Heart right ventricle (tissue), 16 donors: ENCODE data around the gene CYP4F8. TPM values are rescaled to one million over a fixed set of nuclear protein-coding genes. Genes with fewer than 3 reads are reported as not detected.

Experiments
- ATAC-seq, 8 donors: fragments of 200-7000 bp; cut with Tn5 transposase; one replicate each; pipeline ENCODE4 v1.9.1; 2020; ENCODE audit warnings: mild to moderate bottlenecking in 8 of 8, moderate library complexity in 8 of 8, moderate number of reproducible peaks in 1 of 8
- DNase-seq, 2 donors: peaks; one replicate each; pipeline ENCODE4 v3.0.0-alpha.2; 2020
- H3K27ac ChIP-seq, 10 donors: fragments of 200-600 bp; sonication (generic) in 2 of 10; one replicate each; pipeline versions ENCODE4 v1.5.0 to v1.8.0; 2020 to 2022; ENCODE audit warnings: mild to moderate bottlenecking in 3 of 10
- H3K27me3 ChIP-seq, 7 donors: fragments of 200-600 bp; one replicate each; pipeline ENCODE4 v1.8.0; 2021 to 2022; ENCODE audit warnings: mild to moderate bottlenecking in 2 of 7
- H3K36me3 ChIP-seq, 9 donors: fragments of 200-600 bp; sonication (generic) in 1 of 9; one replicate each; pipeline versions ENCODE4 v1.5.0 to v1.8.0; 2020 to 2022; ENCODE audit warnings: mild to moderate bottlenecking in 2 of 9
- H3K4me1 ChIP-seq, 9 donors: fragments of 200-600 bp; sonication (generic) in 1 of 9; one replicate each; pipeline versions ENCODE4 v1.5.0 to v1.8.0; 2020 to 2022; ENCODE audit warnings: mild to moderate bottlenecking in 4 of 9
- H3K4me3 ChIP-seq, 10 donors: fragments of 200-600 bp; sonication (generic) in 2 of 10; one replicate each; pipeline versions ENCODE4 v1.5.0 to v1.8.0; 2020 to 2022; ENCODE audit warnings: mild to moderate bottlenecking in 7 of 10, moderate library complexity in 2 of 10
- H3K9me3 ChIP-seq, 11 donors: fragments of 200-600 bp in 10 of 11; sonication (generic) in 2 of 11; one replicate each; pipeline versions ENCODE4 v1.5.0 to v1.8.0; 2013 to 2022; ENCODE audit warnings: mild to moderate bottlenecking in 2 of 11, control low read depth in 1 of 11, moderate library complexity in 1 of 11
- WGBS, 2 donors: extraction: QIAGEN DNeasy Blood & Tissue Kit; methylation state at CpG; one replicate each; pipeline ENCODE4 v1.1.7; 2013; ENCODE audit warnings: inconsistent platforms in 1 of 2; 5-methylcytosine and 5-hydroxymethylcytosine counted together
- intact Hi-C, 10 donors: fragments of 100-400 bp; cut with DNase I; formaldehyde crosslinking; loops; one replicate each; pipeline versions ENCODE4 v1.11.1 to v1.14.2; 2022
- polyA plus RNA-seq, 2 donors: library from polyadenylated mRNA; stranded (reverse); fragments of 200-250 nt; gene quantifications; one replicate each; pipeline ENCODE4 v1.2.3, GENCODE V29; 2013
- total RNA-seq, 10 donors: library from RNA; stranded (reverse); fragmentation: NEBNext Ultra II Directional in 3 of 10; extraction: Animal tissue kit (Norgen Biotek cat#: 25700) in 3 of 10; gene quantifications; one replicate each; pipeline versions ENCODE4 v1.2.1 to v1.2.4, GENCODE V29; 2021 to 2023
- TF ChIP-seq, protein P1 (sequence below), 9 donors: fragments of 200-600 bp; sonication (generic) in 2 of 9; IDR thresholded peaks; one replicate each; pipeline versions ENCODE4 v1.5.0 to v1.8.0; 2021 to 2022; ENCODE audit warnings: antibody characterized with exemption in 9 of 9, mild to moderate bottlenecking in 5 of 9, moderate library complexity in 1 of 9
- donor health status: Arrhythmogenic right ventricular cardiomyopathy.
- donor health status: ischemic (EF 13 %, LVEDD 7.1; RV severe dilation, severe dysfunction).
- donor health status: healthy with polysubstance abuse.
- donor health status: DM: no; HTN: yes; CAD: no.
- donor health status: DM: no; HTN: no; CAD: no.
- donor health status: ischemic (EF 25% LVEDD 6.9; RV normal size, moderate dysfunction).
- donor health status: ischemic (EF 25% LVEDD 5.7; RV mildly dilated, moderate dysfunction).
- donor health status: healthy.
- donor health status: DM: yes; HTN: yes; CAD: no.
- donor health status: Ischemic cardiomyopathy.
- donor health status: ischemic (EF 35%, LVEDD 5.7; RV mildly dilated, moderate dysfunction).
- donor health status: nonischemic (EF 11% LVEDD 7.7; RV severe dilation, severe dysfunction).
- donor health status: DM: yes; HTN: yes; CAD: no.
- donor health status: PGD.
- donor health status: ischemic (EF 29% LVEDD 5.4; RV normal size, mild dysfunction).
- donor health status: nonischemic (EF 23%, LVEDD 6.1; RV moderate dilation, normal function).

The CYP4F8 gene
- total and polyA plus RNA-seq, 12 donors: not detected

DNA sequence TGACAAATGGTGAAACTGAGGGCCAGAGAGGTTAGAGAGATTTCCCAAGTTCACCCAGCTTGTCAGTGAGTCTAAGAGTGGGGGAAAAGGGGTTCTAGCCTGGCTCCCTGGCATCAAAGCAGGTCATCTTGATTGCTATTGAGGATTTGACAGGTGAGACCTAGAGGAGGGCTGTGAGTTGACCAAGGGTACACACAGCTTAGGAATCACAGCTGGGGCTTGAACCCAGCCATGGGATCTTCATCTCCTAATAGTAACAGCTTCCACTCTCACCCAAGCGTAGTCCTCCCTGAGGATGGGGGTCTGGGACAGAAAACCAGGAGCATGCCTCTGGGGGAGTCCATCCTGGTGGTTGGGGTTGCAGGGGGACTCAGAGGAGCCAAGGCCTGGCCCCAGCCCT is 6.8 kb downstream of the CYP4F8 start:
- Histone ChIP-seq H3K27ac (no peak overlapping the region), H3K27me3 (peaks cover 0 to 65% (median 28%) of the 10 kb centered on the region in 7 donors), H3K9me3 (peaks cover 0 to 7% (median 0%) of the 10 kb centered on the region in 11 donors), H3K4me1 (no peaks in the 10 kb centered on the region), H3K4me3 (no peak overlapping the region), H3K36me3 (no peaks in the 10 kb centered on the region)
- TF ChIP-seq, protein P1, sequence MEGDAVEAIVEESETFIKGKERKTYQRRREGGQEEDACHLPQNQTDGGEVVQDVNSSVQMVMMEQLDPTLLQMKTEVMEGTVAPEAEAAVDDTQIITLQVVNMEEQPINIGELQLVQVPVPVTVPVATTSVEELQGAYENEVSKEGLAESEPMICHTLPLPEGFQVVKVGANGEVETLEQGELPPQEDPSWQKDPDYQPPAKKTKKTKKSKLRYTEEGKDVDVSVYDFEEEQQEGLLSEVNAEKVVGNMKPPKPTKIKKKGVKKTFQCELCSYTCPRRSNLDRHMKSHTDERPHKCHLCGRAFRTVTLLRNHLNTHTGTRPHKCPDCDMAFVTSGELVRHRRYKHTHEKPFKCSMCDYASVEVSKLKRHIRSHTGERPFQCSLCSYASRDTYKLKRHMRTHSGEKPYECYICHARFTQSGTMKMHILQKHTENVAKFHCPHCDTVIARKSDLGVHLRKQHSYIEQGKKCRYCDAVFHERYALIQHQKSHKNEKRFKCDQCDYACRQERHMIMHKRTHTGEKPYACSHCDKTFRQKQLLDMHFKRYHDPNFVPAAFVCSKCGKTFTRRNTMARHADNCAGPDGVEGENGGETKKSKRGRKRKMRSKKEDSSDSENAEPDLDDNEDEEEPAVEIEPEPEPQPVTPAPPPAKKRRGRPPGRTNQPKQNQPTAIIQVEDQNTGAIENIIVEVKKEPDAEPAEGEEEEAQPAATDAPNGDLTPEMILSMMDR (IDR thresholded peaks at IDR 0.05): no peak
- intact Hi-C loops: loop anchor here in 3 of 10 donors (10.0 kb wide), 3 partner anchors 243 to 563 kb away; partner anchors contain the start of gene FAM32A (in 2 of the 3)
- WGBS, 2 donors: 58 to 61% methylated on average over 1 of the region's 1 CpG
- ATAC-seq: no peak
- DNase-seq: no peak

- no peak for DNase-seq
- TF ChIP-seq, protein P1 (IDR thresholded peaks at IDR 0.05): no peak
- peaks cover 0 to 65% (median 26%) of the 10 kb centered on the region in 7 donors for H3K27me3 ChIP-seq
- WGBS, 2 donors: 62 to 64% methylated on average over 11 of the region's 11 CpGs
- H3K4me1 ChIP-seq: no peaks in the 10 kb centered on the region
- no peaks in the 10 kb centered on the region for H3K36me3 ChIP-seq
- no peak overlapping the region for H3K4me3 ChIP-seq
- H3K27ac ChIP-seq: no peak overlapping the region
- peaks cover 0 to 7% (median 0%) of the 10 kb centered on the region in 11 donors for H3K9me3 ChIP-seq
- intact Hi-C loops: loop anchor here in 3 of 10 donors (10.0 kb wide), 3 partner anchors 242 to 562 kb away; partner anchors contain the start of gene FAM32A (in 2 of the 3)
- ATAC-seq: no peak
Observed at GRCh38 chr19:15622991-15623390, 8.0 kb downstream of the CYP4F8 start.

GRCh38 chr19:15623711-15624318 is 8.8 kb downstream of the CYP4F8 start:
- TF ChIP-seq, protein P1 (IDR thresholded peaks at IDR 0.05): no peak
- Histone ChIP-seq H3K4me3 (no peak overlapping the region), H3K27me3 (peaks cover 0 to 64% (median 26%) of the 10 kb centered on the region in 7 donors), H3K9me3 (peaks cover 0 to 7% (median 0%) of the 10 kb centered on the region in 11 donors), H3K4me1 (no peaks in the 10 kb centered on the region), H3K27ac (no peak overlapping the region), H3K36me3 (no peaks in the 10 kb centered on the region)
- ATAC-seq (no peak), DNase-seq (no peak)
- intact Hi-C loops: loop anchor here in 3 of 10 donors (10.0 kb wide), 3 partner anchors 241 to 561 kb away; partner anchors contain the start of gene FAM32A (in 2 of the 3)
- 6 to 10% methylated on average over 9 of the region's 9 CpGs for WGBS, 2 donors

GRCh38 chr19:15628236-15629002 is 13.4 kb downstream of the CYP4F8 start:
- DNase-seq: no peak
- 55 to 58% methylated on average over 22 of the region's 22 CpGs for WGBS, 2 donors
- no peak overlapping the region for H3K27ac ChIP-seq
- H3K9me3 ChIP-seq: no peaks in the 10 kb centered on the region
- peaks cover 0 to 72% (median 25%) of the 10 kb centered on the region in 7 donors for H3K27me3 ChIP-seq
- intact Hi-C loops: loop anchor here (1.0 to 10.0 kb wide), 12 partner anchors 182 to 556 kb away; partner anchors contain the start of gene FAM32A (in 2 of the 10)
- H3K36me3 ChIP-seq: no peaks in the 10 kb centered on the region
- TF ChIP-seq, protein P1 (IDR thresholded peaks at IDR 0.05): no peak
- H3K4me3 ChIP-seq: no peak overlapping the region
- peaks cover 0 to 8% (median 0%) of the 10 kb centered on the region in 9 donors for H3K4me1 ChIP-seq
- no peak for ATAC-seq
